ENCODE measurements around the gene CFAP74. TPM values are rescaled to one million over a fixed set of nuclear protein-coding genes. Genes with fewer than 3 reads are reported as not detected.

The CFAP74 gene
- total and polyA plus RNA-seq, 9 of the 15 experiments (the other 6 are each of a cell fraction or from before 2014, with no cell fraction given) = 0.03 to 0.15 (median 0.05) TPM; not detected in 6

DNA sequence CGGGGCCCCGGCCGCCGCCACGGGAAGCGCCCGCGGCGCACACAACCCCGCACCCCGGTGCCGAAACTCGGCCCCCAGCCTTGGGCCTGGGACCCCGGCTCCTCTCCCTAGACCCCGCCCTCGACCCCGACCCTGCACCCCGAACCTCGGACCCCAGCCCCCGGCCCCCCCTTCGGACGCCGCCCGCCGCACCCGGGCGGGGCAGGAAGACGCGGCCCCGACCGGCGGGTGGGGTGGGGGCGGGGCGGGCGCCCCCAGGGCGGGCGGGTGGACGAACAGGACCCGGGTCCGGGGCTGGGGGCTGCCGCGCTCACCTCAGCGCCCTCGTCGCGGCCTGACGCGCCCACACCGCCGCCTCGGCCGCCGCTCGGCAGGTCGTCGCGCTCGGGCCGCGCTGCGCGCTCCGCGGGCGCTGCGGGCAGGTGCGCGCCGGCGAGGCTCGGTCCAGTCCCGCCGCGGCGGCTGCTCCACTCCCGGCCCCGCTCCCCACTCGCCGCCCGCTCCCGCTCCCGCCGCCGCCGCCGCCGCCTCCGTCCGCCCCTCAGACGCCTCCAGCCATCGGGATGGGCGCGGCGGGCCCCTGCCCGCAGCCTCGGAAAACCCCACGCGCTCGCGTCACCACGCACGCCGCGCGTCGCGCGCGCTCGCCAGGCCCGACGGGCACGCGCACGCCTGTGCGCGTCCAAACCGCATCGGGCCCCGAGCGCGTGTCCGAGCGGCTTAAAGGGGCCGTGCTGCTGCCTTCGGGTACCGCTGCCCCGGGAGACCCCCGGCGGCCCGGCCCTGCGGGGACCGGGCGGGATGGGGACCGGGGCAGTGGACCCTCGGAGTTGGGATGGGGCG is 112.9 kb downstream of the CFAP74 start, which contains the start of gene GNB1 (continued):
- TF ChIP-seq, protein P1, sequence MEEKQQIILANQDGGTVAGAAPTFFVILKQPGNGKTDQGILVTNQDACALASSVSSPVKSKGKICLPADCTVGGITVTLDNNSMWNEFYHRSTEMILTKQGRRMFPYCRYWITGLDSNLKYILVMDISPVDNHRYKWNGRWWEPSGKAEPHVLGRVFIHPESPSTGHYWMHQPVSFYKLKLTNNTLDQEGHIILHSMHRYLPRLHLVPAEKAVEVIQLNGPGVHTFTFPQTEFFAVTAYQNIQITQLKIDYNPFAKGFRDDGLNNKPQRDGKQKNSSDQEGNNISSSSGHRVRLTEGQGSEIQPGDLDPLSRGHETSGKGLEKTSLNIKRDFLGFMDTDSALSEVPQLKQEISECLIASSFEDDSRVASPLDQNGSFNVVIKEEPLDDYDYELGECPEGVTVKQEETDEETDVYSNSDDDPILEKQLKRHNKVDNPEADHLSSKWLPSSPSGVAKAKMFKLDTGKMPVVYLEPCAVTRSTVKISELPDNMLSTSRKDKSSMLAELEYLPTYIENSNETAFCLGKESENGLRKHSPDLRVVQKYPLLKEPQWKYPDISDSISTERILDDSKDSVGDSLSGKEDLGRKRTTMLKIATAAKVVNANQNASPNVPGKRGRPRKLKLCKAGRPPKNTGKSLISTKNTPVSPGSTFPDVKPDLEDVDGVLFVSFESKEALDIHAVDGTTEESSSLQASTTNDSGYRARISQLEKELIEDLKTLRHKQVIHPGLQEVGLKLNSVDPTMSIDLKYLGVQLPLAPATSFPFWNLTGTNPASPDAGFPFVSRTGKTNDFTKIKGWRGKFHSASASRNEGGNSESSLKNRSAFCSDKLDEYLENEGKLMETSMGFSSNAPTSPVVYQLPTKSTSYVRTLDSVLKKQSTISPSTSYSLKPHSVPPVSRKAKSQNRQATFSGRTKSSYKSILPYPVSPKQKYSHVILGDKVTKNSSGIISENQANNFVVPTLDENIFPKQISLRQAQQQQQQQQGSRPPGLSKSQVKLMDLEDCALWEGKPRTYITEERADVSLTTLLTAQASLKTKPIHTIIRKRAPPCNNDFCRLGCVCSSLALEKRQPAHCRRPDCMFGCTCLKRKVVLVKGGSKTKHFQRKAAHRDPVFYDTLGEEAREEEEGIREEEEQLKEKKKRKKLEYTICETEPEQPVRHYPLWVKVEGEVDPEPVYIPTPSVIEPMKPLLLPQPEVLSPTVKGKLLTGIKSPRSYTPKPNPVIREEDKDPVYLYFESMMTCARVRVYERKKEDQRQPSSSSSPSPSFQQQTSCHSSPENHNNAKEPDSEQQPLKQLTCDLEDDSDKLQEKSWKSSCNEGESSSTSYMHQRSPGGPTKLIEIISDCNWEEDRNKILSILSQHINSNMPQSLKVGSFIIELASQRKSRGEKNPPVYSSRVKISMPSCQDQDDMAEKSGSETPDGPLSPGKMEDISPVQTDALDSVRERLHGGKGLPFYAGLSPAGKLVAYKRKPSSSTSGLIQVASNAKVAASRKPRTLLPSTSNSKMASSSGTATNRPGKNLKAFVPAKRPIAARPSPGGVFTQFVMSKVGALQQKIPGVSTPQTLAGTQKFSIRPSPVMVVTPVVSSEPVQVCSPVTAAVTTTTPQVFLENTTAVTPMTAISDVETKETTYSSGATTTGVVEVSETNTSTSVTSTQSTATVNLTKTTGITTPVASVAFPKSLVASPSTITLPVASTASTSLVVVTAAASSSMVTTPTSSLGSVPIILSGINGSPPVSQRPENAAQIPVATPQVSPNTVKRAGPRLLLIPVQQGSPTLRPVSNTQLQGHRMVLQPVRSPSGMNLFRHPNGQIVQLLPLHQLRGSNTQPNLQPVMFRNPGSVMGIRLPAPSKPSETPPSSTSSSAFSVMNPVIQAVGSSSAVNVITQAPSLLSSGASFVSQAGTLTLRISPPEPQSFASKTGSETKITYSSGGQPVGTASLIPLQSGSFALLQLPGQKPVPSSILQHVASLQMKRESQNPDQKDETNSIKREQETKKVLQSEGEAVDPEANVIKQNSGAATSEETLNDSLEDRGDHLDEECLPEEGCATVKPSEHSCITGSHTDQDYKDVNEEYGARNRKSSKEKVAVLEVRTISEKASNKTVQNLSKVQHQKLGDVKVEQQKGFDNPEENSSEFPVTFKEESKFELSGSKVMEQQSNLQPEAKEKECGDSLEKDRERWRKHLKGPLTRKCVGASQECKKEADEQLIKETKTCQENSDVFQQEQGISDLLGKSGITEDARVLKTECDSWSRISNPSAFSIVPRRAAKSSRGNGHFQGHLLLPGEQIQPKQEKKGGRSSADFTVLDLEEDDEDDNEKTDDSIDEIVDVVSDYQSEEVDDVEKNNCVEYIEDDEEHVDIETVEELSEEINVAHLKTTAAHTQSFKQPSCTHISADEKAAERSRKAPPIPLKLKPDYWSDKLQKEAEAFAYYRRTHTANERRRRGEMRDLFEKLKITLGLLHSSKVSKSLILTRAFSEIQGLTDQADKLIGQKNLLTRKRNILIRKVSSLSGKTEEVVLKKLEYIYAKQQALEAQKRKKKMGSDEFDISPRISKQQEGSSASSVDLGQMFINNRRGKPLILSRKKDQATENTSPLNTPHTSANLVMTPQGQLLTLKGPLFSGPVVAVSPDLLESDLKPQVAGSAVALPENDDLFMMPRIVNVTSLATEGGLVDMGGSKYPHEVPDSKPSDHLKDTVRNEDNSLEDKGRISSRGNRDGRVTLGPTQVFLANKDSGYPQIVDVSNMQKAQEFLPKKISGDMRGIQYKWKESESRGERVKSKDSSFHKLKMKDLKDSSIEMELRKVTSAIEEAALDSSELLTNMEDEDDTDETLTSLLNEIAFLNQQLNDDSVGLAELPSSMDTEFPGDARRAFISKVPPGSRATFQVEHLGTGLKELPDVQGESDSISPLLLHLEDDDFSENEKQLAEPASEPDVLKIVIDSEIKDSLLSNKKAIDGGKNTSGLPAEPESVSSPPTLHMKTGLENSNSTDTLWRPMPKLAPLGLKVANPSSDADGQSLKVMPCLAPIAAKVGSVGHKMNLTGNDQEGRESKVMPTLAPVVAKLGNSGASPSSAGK (IDR thresholded peaks at IDR 0.05) = no peak
- TF ChIP-seq SMARCC2 (IDR thresholded peaks at IDR 0.05; ENCODE audit: low read depth) = no peak
- no peak for TF ChIP-seq SRSF1 (IDR thresholded peaks at IDR 0.05; ENCODE audit: low read depth, low read length)
- TF ChIP-seq MCM3 (IDR thresholded peaks at IDR 0.05) = no peak
- TF ChIP-seq ZNF583 (CRISPR knock-in tag; IDR thresholded peaks at IDR 0.05) = peak; percentile 91
- TF ChIP-seq, protein P2, sequence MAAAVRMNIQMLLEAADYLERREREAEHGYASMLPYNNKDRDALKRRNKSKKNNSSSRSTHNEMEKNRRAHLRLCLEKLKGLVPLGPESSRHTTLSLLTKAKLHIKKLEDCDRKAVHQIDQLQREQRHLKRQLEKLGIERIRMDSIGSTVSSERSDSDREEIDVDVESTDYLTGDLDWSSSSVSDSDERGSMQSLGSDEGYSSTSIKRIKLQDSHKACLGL (CRISPR knock-in tag; IDR thresholded peaks at IDR 0.05; ENCODE audit: borderline replicate concordance, poor library complexity, severe bottlenecking) = no peak
- TF ChIP-seq ZNF217 (CRISPR knock-in tag; IDR thresholded peaks at IDR 0.05) = no peak
- no peak for TF ChIP-seq ELK3 (CRISPR knock-in tag; IDR thresholded peaks at IDR 0.05)
- TF ChIP-seq HMGN3 (IDR thresholded peaks at IDR 0.05; ENCODE audit: borderline replicate concordance, extremely low read depth, insufficient read length, low read depth, low read length) = peak; percentile 87
- TF ChIP-seq NR2C1 (IDR thresholded peaks at IDR 0.05) = no peak
- no peak for TF ChIP-seq NR2C1 (tag; IDR thresholded peaks at IDR 0.05)
- TF ChIP-seq HMG20A (CRISPR knock-in tag; conservative IDR thresholded peaks at IDR 0.05) = no peak
- TF ChIP-seq ELF1 (tag; IDR thresholded peaks at IDR 0.05) = 0 out of 2 replicates have a peak, but pooled peaks have one; percentile 0
- TF ChIP-seq ZNF143 (CRISPR knock-in tag; IDR thresholded peaks at IDR 0.05) = no peak
- no peak for TF ChIP-seq GABPB1 (CRISPR knock-in tag; IDR thresholded peaks at IDR 0.05)
